Posterior vena cava (tissue), 2 donors: ENCODE results near the gene SLC27A6. TPM values are rescaled to one million over a fixed set of nuclear protein-coding genes. Genes with fewer than 3 reads are reported as not detected.
"Not testable (repeated sequence)": the region's sequence is repeated elsewhere in the genome, so short reads cannot be mapped to it uniquely, and the experiment has no call there.

Experiments
- DNase-seq: peaks from one replicate; pipeline ENCODE4 v3.0.0-alpha.2; 2020; ENCODE audit warnings: low spot score
- intact Hi-C, 2 donors: fragments of 100-400 bp; cut with DNase I; formaldehyde crosslinking; loops; one replicate each; pipeline versions ENCODE4 v1.14.1 to v1.14.2; 2022 to 2023
- long read RNA-seq, 2 donors: library from polyadenylated mRNA; unstranded; transcript quantifications; one replicate each; pipeline ENCODE4 v2.0.0, GENCODE V29; 2020 to 2021
- total RNA-seq, 2 donors: library from RNA; stranded (reverse); fragmentation: NEBNext Ultra II Directional; extraction: Animal tissue kit (Norgen Biotek cat#: 25700); gene quantifications; one replicate each; pipeline ENCODE4 v1.2.1, GENCODE V29; 2021
- donor health status: DM: yes; HTN: yes; CAD: no.
- donor health status: DM: yes; HTN: yes; CAD: no.

Gene SLC27A6
- not detected for total RNA-seq
- long read RNA-seq, donor 1: 0 reads
- long read RNA-seq, donor 2: 0 reads

- intact Hi-C loops: no loop called here
- peak; percentile 60 for DNase-seq
Measured at GRCh38 chr5:128965011-128965637, at the start of gene SLC27A6. Gene SLC27A6 (plus strand): TSS chr5:128965488. CDS start chr5:128966138, 650 bp downstream.

- DNase-seq: no peak
- intact Hi-C loops: no loop called here
Measured at GRCh38 chr5:128919542-128919941, 45.7 kb upstream of the SLC27A6 start.

GRCh38 chr5:128920345-128921215, 44.7 kb upstream of the SLC27A6 start:
- DNase-seq: no peak

GRCh38 chr5:128924299-128924698, 41.0 kb upstream of the SLC27A6 start:
- no peak for DNase-seq
- intact Hi-C loops: no loop called here

More at GRCh38 chr5:128920345-128921215, 44.7 kb upstream of the SLC27A6 start:
- intact Hi-C loops: no loop called here

GRCh38 chr5:128925973-128926372, 39.3 kb upstream of the SLC27A6 start:
- intact Hi-C loops: no loop called here
- DNase-seq: no peak

GRCh38 chr5:128927644-128928043, 37.6 kb upstream of the SLC27A6 start:
- intact Hi-C loops: no loop called here
- no peak for DNase-seq

GRCh38 chr5:128932232-128932631, 33.1 kb upstream of the SLC27A6 start:
- DNase-seq, intact Hi-C loops: not testable (repeated sequence)

GRCh38 chr5:128943100-128943499, 22.2 kb upstream of the SLC27A6 start:
- intact Hi-C loops: not testable (repeated sequence)
- peak; percentile 76 for DNase-seq

- intact Hi-C loops: no loop called here
- no peak for DNase-seq
Measured at GRCh38 chr5:128949847-128950546, 15.3 kb upstream of the SLC27A6 start.

- intact Hi-C loops, DNase-seq: not testable (repeated sequence)
Measured at GRCh38 chr5:128951301-128951700, 14.0 kb upstream of the SLC27A6 start.

- no peak for DNase-seq
- intact Hi-C loops: no loop called here
Measured at GRCh38 chr5:128956164-128956563, 9.1 kb upstream of the SLC27A6 start.

- DNase-seq: peak; percentile 59
- intact Hi-C loops: no loop called here
Measured at GRCh38 chr5:128962211-128962610, 3.1 kb upstream of the SLC27A6 start.

- peak; percentile 80 for DNase-seq
- intact Hi-C loops: no loop called here
Measured at GRCh38 chr5:128965638-128966302, 482 bp downstream of the SLC27A6 start.

- intact Hi-C loops: no loop called here
- DNase-seq: no peak
Measured at GRCh38 chr5:128966375-128966774, 1.1 kb downstream of the SLC27A6 start.

- intact Hi-C loops: no loop called here
- no peak for DNase-seq
Measured at GRCh38 chr5:128966846-128967245, 1.6 kb downstream of the SLC27A6 start.

- intact Hi-C loops: no loop called here
- DNase-seq: no peak
Measured at GRCh38 chr5:128973244-128973643, 8.0 kb downstream of the SLC27A6 start.

GRCh38 chr5:128974567-128974966, 9.3 kb downstream of the SLC27A6 start:
- DNase-seq: no peak
- intact Hi-C loops: no loop called here

GRCh38 chr5:128979761-128980160, 14.5 kb downstream of the SLC27A6 start:
- intact Hi-C loops: no loop called here
- no peak for DNase-seq

GRCh38 chr5:128980917-128981316, 15.6 kb downstream of the SLC27A6 start:
- no peak for DNase-seq
- intact Hi-C loops: no loop called here
